ENCODE measurements around the gene LYPLA2.
"Not testable (repeated sequence)": the region's sequence is repeated elsewhere in the genome, so short reads cannot be mapped to it uniquely, and the experiment has no call there.

LYPLA2 gene

GRCh38 chr1:23793018-23793781 lies 2.3 kb downstream of the LYPLA2 start:
- no peak overlapping the region for H3K4me3 ChIP-seq (ENCODE audit: low read depth, low read length)
- no peak for TF ChIP-seq CTCF (IDR thresholded peaks at IDR 0.05; ENCODE audit: borderline replicate concordance, insufficient read depth, low read depth, low read length)

- H3K4me3 ChIP-seq (ENCODE audit: low read depth, low read length), result no peak overlapping the region
- no peak for TF ChIP-seq CTCF (IDR thresholded peaks at IDR 0.05; ENCODE audit: borderline replicate concordance, insufficient read depth, low read depth, low read length)
Observed at GRCh38 chr1:23793861-23794731, 3.2 kb downstream of the LYPLA2 start.

- not testable (repeated sequence) for H3K4me3 ChIP-seq (ENCODE audit: low read depth, low read length)
Observed at GRCh38 chr1:23794732-23795182, 3.8 kb downstream of the LYPLA2 start.

DNA sequence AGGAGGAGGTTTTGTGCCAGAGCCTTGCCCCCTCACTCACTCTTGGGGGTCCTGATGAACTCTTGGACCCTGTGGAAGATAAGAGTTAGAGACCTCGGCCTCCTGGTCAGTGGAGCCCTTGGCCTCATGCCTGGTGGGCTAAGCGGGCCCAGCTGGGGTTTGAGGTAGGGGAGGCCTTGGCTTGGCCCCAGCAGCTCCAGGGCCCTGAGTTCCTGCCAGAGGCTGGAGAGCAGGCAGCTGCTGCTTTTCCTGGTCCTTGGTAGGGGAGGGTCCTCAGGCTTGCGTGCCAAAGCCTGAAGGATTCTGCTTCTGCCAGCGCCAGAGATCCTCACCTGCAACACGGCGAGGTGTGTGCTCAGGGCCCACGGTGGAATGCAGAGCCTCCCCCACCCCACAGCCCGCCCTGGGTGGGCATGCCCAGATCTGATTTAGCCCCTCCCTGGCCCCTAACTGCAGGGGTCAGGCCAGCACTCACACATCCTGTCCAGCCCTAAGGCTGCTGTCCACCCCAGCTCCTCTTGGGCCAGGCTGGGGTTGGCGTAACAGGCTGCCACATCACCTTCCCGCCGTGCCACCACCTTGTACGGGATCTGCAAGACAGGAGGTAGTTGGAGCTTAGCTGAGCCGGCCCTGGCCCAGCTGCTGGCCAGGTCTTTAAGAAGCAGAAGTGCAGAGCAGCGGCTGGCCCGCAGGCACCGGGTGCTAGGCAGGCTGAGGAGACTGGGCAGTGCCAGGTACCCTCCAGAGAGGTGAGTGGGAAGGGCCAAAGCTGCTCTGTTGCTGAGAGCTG lies 4.9 kb downstream of the LYPLA2 start:
- no peak overlapping the region for H3K4me3 ChIP-seq (ENCODE audit: low read depth, low read length)
- no peak for TF ChIP-seq CTCF (IDR thresholded peaks at IDR 0.05; ENCODE audit: borderline replicate concordance, insufficient read depth, low read depth, low read length)

DNA sequence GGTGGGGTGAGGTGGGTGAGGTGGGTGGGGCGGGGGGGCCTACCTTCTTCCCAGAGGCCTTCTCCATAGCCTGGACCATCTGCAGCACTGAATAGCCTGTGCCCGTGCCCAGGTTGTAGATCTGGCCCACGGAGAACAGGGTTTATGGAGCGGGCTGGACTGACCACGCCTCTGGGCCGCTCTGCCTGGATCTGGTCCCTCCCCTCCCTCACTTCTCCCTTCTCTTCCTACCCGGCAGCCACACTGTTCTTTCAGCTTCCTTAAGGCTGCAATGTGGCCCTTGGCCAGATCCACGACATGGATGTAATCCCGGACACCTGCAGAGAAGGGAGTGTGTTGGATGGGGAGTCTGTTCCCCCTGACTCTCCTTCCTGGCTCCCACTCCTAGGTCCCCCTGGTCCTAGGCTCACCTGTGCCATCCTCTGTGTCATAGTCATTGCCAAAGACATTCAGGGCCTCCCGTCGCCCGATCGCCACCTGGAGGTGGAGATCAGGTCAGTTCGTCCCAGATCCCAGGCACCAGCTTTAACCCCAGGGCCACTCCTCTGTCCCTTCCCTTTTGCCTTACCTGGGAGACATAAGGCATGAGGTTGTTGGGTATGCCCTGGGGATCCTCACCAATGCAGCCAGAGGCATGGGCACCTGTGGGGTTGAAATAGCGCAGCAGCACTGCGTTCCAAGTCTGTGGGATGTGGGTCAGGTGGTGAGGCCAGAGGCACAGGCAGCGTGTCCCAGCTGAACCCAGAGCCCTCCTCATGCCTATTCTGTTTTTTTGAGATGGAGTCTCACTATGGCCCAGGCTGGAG lies 5.7 kb downstream of the LYPLA2 start:
- no peak overlapping the region for H3K4me3 ChIP-seq (ENCODE audit: low read depth, low read length)

More for the DNA sequence above, 5.7 kb downstream of the LYPLA2 start:
- no peak for TF ChIP-seq CTCF (IDR thresholded peaks at IDR 0.05; ENCODE audit: borderline replicate concordance, insufficient read depth, low read depth, low read length)

All from GM12875 (cell line).